GM19099 (cell line): Measurements from ENCODE around the gene SIRPA.

Experiments used
- POLR2A ChIP-seq: IDR thresholded peaks from 3 replicates; pipeline ENCODE4 v1.6.1; 2011; ENCODE audit warnings: low read depth; ENCODE audit not compliant: insufficient read length; ENCODE audit errors: extremely low read depth

Gene SIRPA

GRCh38 chr20:1938464-1939269, 43.5 kb downstream of the SIRPA start:
- no peak for TF ChIP-seq POLR2A

DNA sequence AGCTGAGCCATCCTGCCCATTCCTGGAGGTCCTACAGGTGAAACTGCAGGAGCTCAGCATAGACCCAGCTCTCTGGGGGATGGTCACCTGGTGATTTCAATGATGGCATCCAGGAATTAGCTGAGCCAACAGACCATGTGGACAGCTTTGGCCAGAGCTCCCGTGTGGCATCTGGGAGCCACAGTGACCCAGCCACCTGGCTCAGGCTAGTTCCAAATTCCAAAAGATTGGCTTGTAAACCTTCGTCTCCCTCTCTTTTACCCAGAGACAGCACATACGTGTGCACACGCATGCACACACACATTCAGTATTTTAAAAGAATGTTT, 44.0 kb downstream of the SIRPA start:
- TF ChIP-seq POLR2A: no peak

DNA sequence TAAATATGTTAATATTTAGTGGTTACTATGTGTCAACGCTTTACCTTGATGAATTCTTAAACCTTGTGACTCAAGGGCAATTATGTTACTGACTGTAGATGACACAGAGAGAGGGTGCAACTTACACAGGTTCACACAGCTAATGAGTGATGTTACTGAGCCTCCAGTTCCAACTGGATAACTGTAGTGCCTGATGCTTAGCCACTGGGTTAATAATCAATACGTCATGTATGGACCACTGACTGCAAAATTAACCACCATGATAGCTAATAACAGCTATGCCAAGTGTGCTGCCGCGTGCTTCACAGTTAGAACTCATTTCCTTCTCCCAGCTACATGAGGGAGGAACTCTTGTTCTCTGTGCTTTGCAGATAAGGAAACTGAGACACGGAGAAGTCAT, 45.4 kb downstream of the SIRPA start:
- no peak for TF ChIP-seq POLR2A

- no peak for TF ChIP-seq POLR2A
Observed at GRCh38 chr20:1941226-1941625, 46.0 kb downstream of the SIRPA start.

DNA sequence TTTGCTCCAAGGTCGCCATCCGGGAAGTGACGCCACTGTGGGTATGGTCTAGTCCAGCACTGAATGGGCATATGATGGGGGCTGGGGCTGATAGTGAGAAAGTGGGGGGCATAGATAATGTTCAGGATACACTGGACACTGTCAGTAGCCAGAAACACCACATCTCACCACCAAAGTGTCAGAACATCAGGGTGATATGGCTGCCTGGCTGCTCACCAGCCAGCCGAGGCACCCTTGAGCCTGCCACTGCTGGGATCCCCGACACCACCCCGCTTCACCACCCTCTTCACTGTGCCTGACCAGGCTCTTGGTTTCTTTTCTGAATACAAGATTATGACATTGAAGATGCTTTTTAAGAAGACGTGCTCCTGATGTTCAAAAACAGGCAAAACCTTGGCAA, 46.9 kb downstream of the SIRPA start:
- no peak for TF ChIP-seq POLR2A

GRCh38 chr20:1942486-1943274, 47.5 kb downstream of the SIRPA start:
- TF ChIP-seq POLR2A: no peak

- no peak for TF ChIP-seq POLR2A
Observed at GRCh38 chr20:1943275-1944002, 48.2 kb downstream of the SIRPA start.

DNA sequence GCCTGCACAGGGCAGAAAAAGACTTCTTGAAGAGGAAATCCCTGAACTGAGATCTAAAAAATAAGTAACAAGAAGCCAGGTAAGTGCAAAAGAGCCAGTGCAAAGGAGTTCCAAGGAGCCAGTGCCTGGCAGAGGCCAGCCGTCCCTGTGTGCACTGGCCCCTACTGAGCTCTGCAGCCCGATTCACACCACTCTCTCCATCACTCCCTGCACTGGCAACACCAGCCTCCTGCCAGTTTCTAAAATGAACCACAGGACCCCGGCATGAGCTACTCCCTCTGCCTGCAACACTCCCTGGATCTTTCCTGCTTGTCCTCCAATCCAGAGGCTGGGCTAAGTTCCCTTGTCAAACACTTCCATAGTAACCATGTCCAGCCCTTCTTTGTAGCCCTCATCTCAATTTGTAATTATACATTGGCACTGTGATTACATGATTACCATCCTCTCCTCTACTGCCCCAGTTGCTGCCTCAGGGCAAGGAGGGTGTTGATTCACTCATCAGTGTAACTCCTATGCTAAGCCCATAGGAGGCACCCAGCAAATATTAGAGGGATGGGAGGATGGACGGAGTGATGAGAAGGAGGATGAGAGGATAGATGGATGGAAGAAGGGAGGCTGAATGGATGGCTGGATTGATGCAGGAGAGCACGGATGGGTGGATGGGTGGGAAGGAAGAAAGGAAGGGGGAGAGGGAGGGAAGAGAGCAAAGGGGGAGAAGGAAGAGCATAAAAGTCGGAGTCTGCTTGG, 49.3 kb downstream of the SIRPA start:
- TF ChIP-seq POLR2A: no peak

DNA sequence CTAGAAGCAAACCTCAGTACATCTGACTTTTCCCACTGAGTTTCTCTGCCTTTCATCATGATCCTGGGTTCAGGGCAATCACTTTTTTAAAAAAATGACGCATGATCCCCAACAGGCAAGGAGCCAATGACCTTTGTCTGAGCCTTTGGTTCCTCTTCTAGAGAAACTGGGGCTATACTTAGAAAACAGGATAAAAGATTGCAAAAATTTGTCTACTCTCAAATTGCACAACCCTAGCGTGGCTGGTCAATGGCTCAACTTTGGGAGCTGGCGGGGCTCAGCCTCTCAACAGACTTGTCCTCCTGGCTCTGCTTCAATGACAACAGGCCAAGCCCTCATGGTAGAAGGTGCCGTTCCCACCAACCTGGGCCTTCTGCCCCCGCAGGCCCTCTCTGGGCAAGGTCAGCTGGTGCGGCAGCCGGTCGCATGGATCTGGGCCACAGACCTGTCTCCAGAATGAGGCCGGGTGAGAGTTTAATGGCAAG, 50.0 kb downstream of the SIRPA start:
- TF ChIP-seq POLR2A: no peak

DNA sequence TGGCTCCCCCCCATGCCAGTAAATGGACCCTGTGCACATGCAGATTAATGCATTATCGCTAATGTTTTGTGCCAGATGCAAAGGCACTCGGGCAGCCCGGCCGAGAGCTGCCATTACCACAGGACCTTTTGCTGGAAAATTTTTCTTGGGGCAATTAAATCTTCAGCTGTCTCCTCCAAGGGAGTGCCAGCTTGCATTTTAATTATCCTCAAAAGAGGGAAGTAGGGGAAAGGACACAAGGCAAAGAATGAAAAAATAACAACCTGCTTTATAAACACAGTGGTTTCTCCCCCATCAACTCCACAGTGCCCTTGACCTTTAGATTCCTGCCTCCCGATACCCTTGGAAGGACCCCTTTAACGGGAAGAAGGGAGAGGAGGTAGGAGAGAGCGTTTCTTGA, 50.5 kb downstream of the SIRPA start:
- TF ChIP-seq POLR2A: no peak

DNA sequence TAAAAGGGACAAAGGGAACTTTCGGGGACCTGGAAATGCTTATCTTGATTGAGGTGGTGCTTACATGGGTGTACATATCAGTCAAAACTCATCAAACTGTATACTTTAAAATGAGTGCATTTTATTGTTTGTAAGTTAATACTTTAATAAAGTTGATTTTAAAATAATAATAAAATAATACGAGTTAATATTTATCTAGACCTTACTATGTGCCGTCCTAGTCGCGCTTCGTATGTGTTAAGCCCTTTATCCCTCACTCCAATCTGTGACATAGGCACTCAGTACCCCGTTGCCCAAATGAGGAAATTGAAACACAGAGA, 51.2 kb downstream of the SIRPA start:
- TF ChIP-seq POLR2A: no peak

- no peak for TF ChIP-seq POLR2A
Observed at GRCh38 chr20:1946762-1947534, 51.7 kb downstream of the SIRPA start.

- no peak for TF ChIP-seq POLR2A
Observed at GRCh38 chr20:1947535-1947846, 52.3 kb downstream of the SIRPA start.

DNA sequence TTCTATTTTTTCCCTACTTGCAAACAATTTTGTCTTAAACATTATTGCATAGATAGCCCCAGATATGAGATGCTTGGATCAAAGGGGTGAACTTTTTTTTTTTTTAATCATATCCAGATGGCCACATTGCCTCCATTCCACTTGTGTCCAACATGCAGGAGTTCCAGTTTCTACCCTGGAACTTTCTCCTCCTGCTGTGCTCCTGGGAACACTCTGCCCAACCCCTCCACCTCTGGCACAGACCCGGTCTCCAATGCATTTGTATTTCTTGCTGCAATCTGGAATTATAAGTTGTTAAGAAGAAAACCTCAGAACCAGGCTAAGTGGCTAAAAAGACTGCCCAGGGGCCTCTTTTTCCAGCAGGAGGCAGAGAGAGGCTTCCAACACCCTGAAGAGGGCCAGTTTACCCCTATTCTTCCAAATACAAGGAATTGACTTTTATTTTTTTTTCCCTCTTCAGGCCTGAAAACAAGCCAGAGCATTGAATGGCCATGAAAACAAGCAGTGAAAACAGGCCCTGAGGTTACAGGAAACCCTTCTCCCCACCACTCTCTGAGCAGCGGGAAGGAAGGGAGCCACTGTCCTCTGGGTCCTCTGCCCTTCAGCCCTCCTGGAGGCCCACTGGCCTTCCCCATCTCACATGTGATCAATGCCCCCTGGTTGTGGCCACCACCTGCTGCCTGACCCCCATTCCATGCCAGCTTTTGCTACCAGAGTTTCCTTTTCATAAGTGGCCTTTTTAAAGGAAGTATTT, 54.3 kb downstream of the SIRPA start:
- TF ChIP-seq POLR2A: no peak
